Mammary epithelial cell (primary cell): ENCODE data around the gene P2RX5.

Experiments used
- CTCF ChIP-seq, 2 donors: IDR thresholded peaks in 1 of 2; conservative IDR thresholded peaks in 1 of 2; 2 replicates each; pipeline ENCODE4 v1.5.1; 2011 to 2012; ENCODE audit warnings: inconsistent platforms in 2 of 2, low read length in 2 of 2, mild to moderate bottlenecking in 2 of 2, control low read depth in 1 of 2, low read depth in 1 of 2; ENCODE audit not compliant: insufficient read depth in 1 of 2; ENCODE audit errors: extremely low read depth in 1 of 2
- EZH2 ChIP-seq: IDR thresholded peaks from 2 replicates; pipeline ENCODE4 v1.6.1; 2012; ENCODE audit warnings: low read length, inconsistent platforms, borderline replicate concordance

- TF ChIP-seq CTCF (conservative IDR thresholded peaks at IDR 0.05 in 1 of 2, IDR thresholded peaks at IDR 0.05 in 1 of 2; ENCODE audit: extremely low read depth in 1 of 2, insufficient read depth in 1 of 2, low read depth in 1 of 2, low read length in 2 of 2), result peak; percentile 31 to 62
- no peak for TF ChIP-seq EZH2
These were observed 48.0 kb downstream of the P2RX5 start for GRCh38 chr17:3647769-3648555.
